ENCODE results near the gene HSPA5.

GRCh38 chr9:125260561-125260960 lies 19.4 kb upstream of the HSPA5 start:
- TF ChIP-seq CTCF (IDR thresholded peaks at IDR 0.05; ENCODE audit: borderline replicate concordance, extremely low read depth, low read length, poor library complexity, severe bottlenecking), result no peak
- no peak for TF ChIP-seq EZH2 (IDR thresholded peaks at IDR 0.05; ENCODE audit: borderline replicate concordance, low read depth, low read length, severe bottlenecking)
